Measurements from ENCODE around the gene HHAT. TPM values are rescaled to one million over a fixed set of nuclear protein-coding genes. Genes with fewer than 3 reads are reported as not detected.

HHAT gene
- polyA plus RNA-seq, 1 donor (not counting 4 experiments of a cell fraction or from before 2014, with no cell fraction given) = 3.8 TPM

- dilution Hi-C loops (cut with MboI; ENCODE audit: extremely low pct_ligation_motif_present, low sequenced_read_pairs) = no loop called here
- Histone ChIP-seq H3K4me2 (ENCODE audit: control insufficient read depth, extremely low read depth, insufficient read depth, low read depth, low read length) (no peak overlapping the region), H3K4me1 (ENCODE audit: control insufficient read depth, extremely low read depth, insufficient read depth, low read length) (no peaks in the 10 kb centered on the region), H3K9me1 (ENCODE audit: control insufficient read depth, extremely low read depth, insufficient read depth, low read length) (no peaks in the 10 kb centered on the region), H3K36me3 (ENCODE audit: control insufficient read depth in 2 of 2, extremely low read depth in 1 of 2, insufficient read depth in 2 of 2, low read length in 2 of 2) (no peaks in the 10 kb centered on the region), H2AFZ (ENCODE audit: control insufficient read depth, low read length) (no peak overlapping the region), H3K27me3 (ENCODE audit: control insufficient read depth, extremely low read depth, insufficient read depth, low read length) (no peaks in the 10 kb centered on the region), H3K9me3 (ENCODE audit: control insufficient read depth, low read depth, low read length) (no peaks in the 10 kb centered on the region), H3K4me3 (ENCODE audit: control insufficient read depth in 2 of 3, extremely low read depth in 1 of 3, insufficient read depth in 2 of 3, low read depth in 1 of 3, low read length in 3 of 3) (no peak overlapping the region), H3K79me2 (ENCODE audit: control insufficient read depth, insufficient read depth, low read length) (no peaks in the 10 kb centered on the region), H3K27ac (ENCODE audit: control insufficient read depth, insufficient read depth, low read length) (no peak overlapping the region), H3K9ac (ENCODE audit: control insufficient read depth, extremely low read depth, insufficient read depth, low read length) (no peak overlapping the region), H4K20me1 (ENCODE audit: control insufficient read depth, extremely low read depth, insufficient read depth, low read length) (no peaks in the 10 kb centered on the region)
- no peak for FAIRE-seq
- TF ChIP-seq CTCF (optimal IDR thresholded peaks at IDR 0.05 in 1 of 3, IDR thresholded peaks at IDR 0.05 in 1 of 3, conservative IDR thresholded peaks at IDR 0.05 in 1 of 3; ENCODE audit: extremely low read depth in 1 of 3, insufficient read depth in 2 of 3, low read length in 3 of 3) = no peak
- TF ChIP-seq EZH2 (IDR thresholded peaks at IDR 0.05; ENCODE audit: low read length) = no peak
- no peak for DNase-seq (ENCODE audit: low read depth, low spot score)
These were observed 293.0 kb downstream of the HHAT start for GRCh38 chr1:210621712-210622111.

GRCh38 chr1:210624722-210625121 lies 296.0 kb downstream of the HHAT start:
- Histone ChIP-seq H3K27me3 (ENCODE audit: control insufficient read depth, extremely low read depth, insufficient read depth, low read length) (no peaks in the 10 kb centered on the region), H3K36me3 (ENCODE audit: control insufficient read depth in 2 of 2, extremely low read depth in 1 of 2, insufficient read depth in 2 of 2, low read length in 2 of 2) (no peaks in the 10 kb centered on the region), H4K20me1 (ENCODE audit: control insufficient read depth, extremely low read depth, insufficient read depth, low read length) (no peaks in the 10 kb centered on the region), H3K4me2 (ENCODE audit: control insufficient read depth, extremely low read depth, insufficient read depth, low read depth, low read length) (no peak overlapping the region), H3K9ac (ENCODE audit: control insufficient read depth, extremely low read depth, insufficient read depth, low read length) (no peak overlapping the region), H3K79me2 (ENCODE audit: control insufficient read depth, insufficient read depth, low read length) (no peaks in the 10 kb centered on the region), H3K4me3 (ENCODE audit: control insufficient read depth in 2 of 3, extremely low read depth in 1 of 3, insufficient read depth in 2 of 3, low read depth in 1 of 3, low read length in 3 of 3) (no peak overlapping the region), H3K9me1 (ENCODE audit: control insufficient read depth, extremely low read depth, insufficient read depth, low read length) (no peaks in the 10 kb centered on the region), H3K9me3 (ENCODE audit: control insufficient read depth, low read depth, low read length) (no peaks in the 10 kb centered on the region), H2AFZ (ENCODE audit: control insufficient read depth, low read length) (no peak overlapping the region), H3K27ac (ENCODE audit: control insufficient read depth, insufficient read depth, low read length) (no peak overlapping the region), H3K4me1 (ENCODE audit: control insufficient read depth, extremely low read depth, insufficient read depth, low read length) (no peaks in the 10 kb centered on the region)
- dilution Hi-C loops (cut with MboI; ENCODE audit: extremely low pct_ligation_motif_present, low sequenced_read_pairs) = no loop called here
- FAIRE-seq = no peak
- no peak for TF ChIP-seq CTCF (optimal IDR thresholded peaks at IDR 0.05 in 1 of 3, IDR thresholded peaks at IDR 0.05 in 1 of 3, conservative IDR thresholded peaks at IDR 0.05 in 1 of 3; ENCODE audit: extremely low read depth in 1 of 3, insufficient read depth in 2 of 3, low read length in 3 of 3)
- TF ChIP-seq EZH2 (IDR thresholded peaks at IDR 0.05; ENCODE audit: low read length) = no peak
- DNase-seq (ENCODE audit: low read depth, low spot score) = no peak
